Measurements from ENCODE around the gene DLG2. TPM values are rescaled to one million over a fixed set of nuclear protein-coding genes. Genes with fewer than 3 reads are reported as not detected.

DLG2 gene
- total RNA-seq, 4 donors from 2014 or later: 2.9 to 30.2 (median 22.6) TPM

- Histone ChIP-seq H3K4me3 (no peak overlapping the region), H3K27me3 (no peaks in the 10 kb centered on the region), H3K9me3 (peaks cover 0 to 4% of the 10 kb centered on the region in 2 donors), H3K27ac (no peak overlapping the region), H3K36me3 (no peaks in the 10 kb centered on the region), H3K4me1 (no peaks in the 10 kb centered on the region)
- no peak for TF ChIP-seq POLR2A (IDR thresholded peaks at IDR 0.05)
- TF ChIP-seq CTCF (IDR thresholded peaks at IDR 0.05): no peak
- intact Hi-C loops (cut with DNase I; ENCODE audit: low total_unique reads): no loop called here
- no peak for DNase-seq
These were observed 879.3 kb downstream of the DLG2 start for GRCh38 chr11:84747871-84748270.

- Histone ChIP-seq H3K4me1 (no peaks in the 10 kb centered on the region), H3K9me3 (peaks cover 0 to 4% of the 10 kb centered on the region in 2 donors), H3K27ac (no peak overlapping the region), H3K36me3 (no peaks in the 10 kb centered on the region), H3K27me3 (no peaks in the 10 kb centered on the region), H3K4me3 (no peak overlapping the region)
- intact Hi-C loops (cut with DNase I; ENCODE audit: low total_unique reads): no loop called here
- DNase-seq: no peak
- TF ChIP-seq CTCF (IDR thresholded peaks at IDR 0.05) (no peak), POLR2A (IDR thresholded peaks at IDR 0.05) (no peak)
These were observed 887.1 kb downstream of the DLG2 start for GRCh38 chr11:84740050-84740449.

- intact Hi-C loops (cut with DNase I; ENCODE audit: low total_unique reads): no loop called here
- Histone ChIP-seq H3K27ac (no peak overlapping the region), H3K4me3 (no peak overlapping the region), H3K27me3 (no peaks in the 10 kb centered on the region), H3K36me3 (no peaks in the 10 kb centered on the region), H3K4me1 (no peaks in the 10 kb centered on the region), H3K9me3 (no peaks in the 10 kb centered on the region)
- TF ChIP-seq CTCF (IDR thresholded peaks at IDR 0.05): no peak
- TF ChIP-seq POLR2A (IDR thresholded peaks at IDR 0.05): no peak
- DNase-seq: no peak
These were observed 902.9 kb downstream of the DLG2 start for GRCh38 chr11:84724256-84724655.

GRCh38 chr11:84722583-84723108 is 904.5 kb downstream of the DLG2 start:
- intact Hi-C loops (cut with DNase I; ENCODE audit: low total_unique reads): no loop called here

GRCh38 chr11:84721561-84721961 is 905.6 kb downstream of the DLG2 start:
- DNase-seq: no peak
- Histone ChIP-seq H3K27ac (no peak overlapping the region), H3K4me3 (no peak overlapping the region), H3K9me3 (no peaks in the 10 kb centered on the region), H3K27me3 (no peaks in the 10 kb centered on the region), H3K36me3 (no peaks in the 10 kb centered on the region), H3K4me1 (no peaks in the 10 kb centered on the region)
- intact Hi-C loops (cut with DNase I; ENCODE audit: low total_unique reads): no loop called here
- TF ChIP-seq POLR2A (IDR thresholded peaks at IDR 0.05) (no peak), CTCF (IDR thresholded peaks at IDR 0.05) (no peak)

More at GRCh38 chr11:84722583-84723108, 904.5 kb downstream of the DLG2 start:
- H3K4me1 ChIP-seq: no peaks in the 10 kb centered on the region
- no peaks in the 10 kb centered on the region for H3K27me3 ChIP-seq
- TF ChIP-seq POLR2A (IDR thresholded peaks at IDR 0.05) (no peak), CTCF (IDR thresholded peaks at IDR 0.05) (no peak)
- DNase-seq: no peak
- H3K27ac ChIP-seq: no peak overlapping the region
- H3K9me3 ChIP-seq: no peaks in the 10 kb centered on the region
- H3K4me3 ChIP-seq: no peak overlapping the region
- no peaks in the 10 kb centered on the region for H3K36me3 ChIP-seq

Measured in uterus (tissue), 4 donors.